Suprapubic skin (tissue), 4 donors: ENCODE results near the gene MYD88.

Experiments
- CTCF ChIP-seq, 2 donors: fragments of 200-600 bp in 1 of 2; fragments of 450-650 bp in 1 of 2; sonication (generic) in 1 of 2; IDR thresholded peaks; one replicate each; pipeline ENCODE4 v1.5.1; 2016 to 2019; ENCODE audit warnings: antibody characterized with exemption in 2 of 2, mild to moderate bottlenecking in 1 of 2, moderate library complexity in 1 of 2
- EP300 ChIP-seq: sonication (generic); formaldehyde crosslinking; IDR thresholded peaks from one replicate; pipeline ENCODE4 v1.6.1; 2017; ENCODE audit warnings: antibody characterized with exemption
- POLR2A ChIP-seq, 2 donors: fragments of 450-650 bp; IDR thresholded peaks; one replicate each; pipeline ENCODE4 v1.6.1; 2017; ENCODE audit warnings: antibody characterized with exemption in 2 of 2, mild to moderate bottlenecking in 2 of 2, moderate library complexity in 2 of 2
- POLR2AphosphoS5 ChIP-seq, 3 donors: sonication (generic); formaldehyde crosslinking; IDR thresholded peaks; one replicate each; pipeline ENCODE4 v1.6.1; 2017; ENCODE audit warnings: antibody characterized with exemption in 3 of 3

- TF ChIP-seq CTCF (IDR thresholded peaks at IDR 0.05): no peak
- TF ChIP-seq EP300: no peak
- no peak for TF ChIP-seq POLR2A (IDR thresholded peaks at IDR 0.05)
- TF ChIP-seq POLR2AphosphoS5 (IDR thresholded peaks at IDR 0.05): no peak
Observed at GRCh38 chr3:38164643-38164951, 26.1 kb downstream of the MYD88 start.
